ENCODE results near the gene BCR.

BCR gene

GRCh38 chr22:23250785-23251363 lies 70.6 kb downstream of the BCR start:
- no peak overlapping the region for H3K27ac ChIP-seq (ENCODE audit: low read depth, low read length)
- H3K36me3 ChIP-seq (ENCODE audit: control insufficient read depth in 1 of 2, insufficient read depth in 2 of 2, low read length in 2 of 2) = peaks cover 21 to 28% of the 10 kb centered on the region in 2 experiments
- no peak overlapping the region for H2AK5ac ChIP-seq (ENCODE audit: low read length)
- H3K4ac ChIP-seq (ENCODE audit: low read depth, low read length) = peak overlapping the region; percentile 19
- H2BK12ac ChIP-seq (ENCODE audit: low read length) = no peak overlapping the region
- H4K8ac ChIP-seq (ENCODE audit: low read depth, low read length) = no peak overlapping the region
- H3K79me1 ChIP-seq (ENCODE audit: low read length) = no peaks in the 10 kb centered on the region
- WGBS (ENCODE audit: extremely low coverage, insufficient coverage, insufficient read length) = no CpG with 5 or more reads among the region's 14 CpGs
- H3K79me2 ChIP-seq (ENCODE audit: control insufficient read depth, insufficient read depth, low read length, poor library complexity) = peaks cover 19% of the 10 kb centered on the region
- H3K23ac ChIP-seq (ENCODE audit: low read length) = no peak overlapping the region
- H3K9ac ChIP-seq (ENCODE audit: low read length) = no peak overlapping the region
- H3K27me3 ChIP-seq (ENCODE audit: insufficient read depth, low read length) = no peaks in the 10 kb centered on the region
- H4K12ac ChIP-seq (ENCODE audit: low read depth, low read length) = no peak overlapping the region
- no peak overlapping the region for H2BK5ac ChIP-seq (ENCODE audit: low read depth, low read length, poor library complexity)
- H2BK120ac ChIP-seq (ENCODE audit: insufficient read depth, low read length, poor library complexity) = no peak overlapping the region
- H2AFZ ChIP-seq (ENCODE audit: insufficient read depth, low read length, poor library complexity) = no peak overlapping the region
- DNase-seq = no peak
- peak overlapping the region; percentile 44 for H3K18ac ChIP-seq (ENCODE audit: low read length)
- H3K4me1 ChIP-seq (ENCODE audit: control insufficient read depth in 1 of 2, insufficient read depth in 2 of 2, low read length in 2 of 2) = peaks cover 23 to 25% of the 10 kb centered on the region in 2 experiments
- H3K9me3 ChIP-seq (ENCODE audit: insufficient read depth, low read depth, low read length) = no peaks in the 10 kb centered on the region
- no peak overlapping the region for H3K14ac ChIP-seq (ENCODE audit: low read length)
- no peak overlapping the region for H4K91ac ChIP-seq (ENCODE audit: low read depth, low read length)
- H3K4me2 ChIP-seq (ENCODE audit: low read length) = no peak overlapping the region
- H3K4me3 ChIP-seq (ENCODE audit: low read depth, low read length) = no peak overlapping the region

- Histone ChIP-seq H4K91ac (ENCODE audit: low read depth, low read length) (no peak overlapping the region), H3K4me1 (ENCODE audit: control insufficient read depth in 1 of 2, insufficient read depth in 2 of 2, low read length in 2 of 2) (peaks cover 22 to 23% of the 10 kb centered on the region in 2 experiments), H3K9me3 (ENCODE audit: insufficient read depth, low read depth, low read length) (no peaks in the 10 kb centered on the region), H3K27ac (ENCODE audit: low read depth, low read length) (no peak overlapping the region), H4K12ac (ENCODE audit: low read depth, low read length) (no peak overlapping the region), H3K4me2 (ENCODE audit: low read length) (no peak overlapping the region), H3K4me3 (ENCODE audit: low read depth, low read length) (no peak overlapping the region), H3K14ac (ENCODE audit: low read length) (no peak overlapping the region), H2BK120ac (ENCODE audit: insufficient read depth, low read length, poor library complexity) (no peak overlapping the region), H3K18ac (ENCODE audit: low read length) (peak overlapping the region; percentile 44), H2AFZ (ENCODE audit: insufficient read depth, low read length, poor library complexity) (no peak overlapping the region), H3K4ac (ENCODE audit: low read depth, low read length) (no peak overlapping the region), H3K79me2 (ENCODE audit: control insufficient read depth, insufficient read depth, low read length, poor library complexity) (peaks cover 17% of the 10 kb centered on the region), H3K79me1 (ENCODE audit: low read length) (no peaks in the 10 kb centered on the region), H3K23ac (ENCODE audit: low read length) (no peak overlapping the region), H3K36me3 (ENCODE audit: control insufficient read depth in 1 of 2, insufficient read depth in 2 of 2, low read length in 2 of 2) (peaks cover 27 to 33% of the 10 kb centered on the region in 2 experiments), H2AK5ac (ENCODE audit: low read length) (no peak overlapping the region), H2BK12ac (ENCODE audit: low read length) (no peak overlapping the region), H2BK5ac (ENCODE audit: low read depth, low read length, poor library complexity) (no peak overlapping the region), H4K8ac (ENCODE audit: low read depth, low read length) (no peak overlapping the region), H3K27me3 (ENCODE audit: insufficient read depth, low read length) (no peaks in the 10 kb centered on the region), H3K9ac (ENCODE audit: low read length) (no peak overlapping the region)
- no CpG with 5 or more reads among the region's 8 CpGs for whole genome bisulfite sequencing (ENCODE audit: extremely low coverage, insufficient coverage, insufficient read length)
- DNase-seq = peak; percentile 11 to 29
These were observed 71.3 kb downstream of the BCR start for GRCh38 chr22:23251445-23252093.

GRCh38 chr22:23253475-23254055 lies 73.3 kb downstream of the BCR start:
- no peak overlapping the region for H4K12ac ChIP-seq (ENCODE audit: low read depth, low read length)
- H3K4me2 ChIP-seq (ENCODE audit: low read length) = no peak overlapping the region
- H4K8ac ChIP-seq (ENCODE audit: low read depth, low read length) = no peak overlapping the region
- no peak overlapping the region for H2BK5ac ChIP-seq (ENCODE audit: low read depth, low read length, poor library complexity)
- H3K23ac ChIP-seq (ENCODE audit: low read length) = no peak overlapping the region
- no peaks in the 10 kb centered on the region for H3K79me1 ChIP-seq (ENCODE audit: low read length)
- no peaks in the 10 kb centered on the region for H3K27me3 ChIP-seq (ENCODE audit: insufficient read depth, low read length)
- H3K4me3 ChIP-seq (ENCODE audit: low read depth, low read length) = peak overlapping the region; percentile 33
- H4K91ac ChIP-seq (ENCODE audit: low read depth, low read length) = no peak overlapping the region
- H3K36me3 ChIP-seq (ENCODE audit: control insufficient read depth in 1 of 2, insufficient read depth in 2 of 2, low read length in 2 of 2) = peaks cover 39 to 49% of the 10 kb centered on the region in 2 experiments
- H3K4me1 ChIP-seq (ENCODE audit: control insufficient read depth in 1 of 2, insufficient read depth in 2 of 2, low read length in 2 of 2) = peaks cover 20 to 22% of the 10 kb centered on the region in 2 experiments
- peaks cover 15% of the 10 kb centered on the region for H3K79me2 ChIP-seq (ENCODE audit: control insufficient read depth, insufficient read depth, low read length, poor library complexity)
- no peak overlapping the region for H2AK5ac ChIP-seq (ENCODE audit: low read length)
- H2BK12ac ChIP-seq (ENCODE audit: low read length) = no peak overlapping the region
- no peak overlapping the region for H2AFZ ChIP-seq (ENCODE audit: insufficient read depth, low read length, poor library complexity)
- no peak overlapping the region for H3K18ac ChIP-seq (ENCODE audit: low read length)
- H3K14ac ChIP-seq (ENCODE audit: low read length) = no peak overlapping the region
- no peak for DNase-seq
- no peaks in the 10 kb centered on the region for H3K9me3 ChIP-seq (ENCODE audit: insufficient read depth, low read depth, low read length)
- no CpG with 5 or more reads among the region's 19 CpGs for WGBS (ENCODE audit: extremely low coverage, insufficient coverage, insufficient read length)
- no peak overlapping the region for H3K9ac ChIP-seq (ENCODE audit: low read length)
- no peak overlapping the region for H3K4ac ChIP-seq (ENCODE audit: low read depth, low read length)
- H3K27ac ChIP-seq (ENCODE audit: low read depth, low read length) = no peak overlapping the region
- H2BK120ac ChIP-seq (ENCODE audit: insufficient read depth, low read length, poor library complexity) = no peak overlapping the region

GRCh38 chr22:23255506-23256170 lies 75.3 kb downstream of the BCR start:
- H3K14ac ChIP-seq (ENCODE audit: low read length) = no peak overlapping the region
- no peak overlapping the region for H3K27ac ChIP-seq (ENCODE audit: low read depth, low read length)
- H4K12ac ChIP-seq (ENCODE audit: low read depth, low read length) = no peak overlapping the region
- H3K4me1 ChIP-seq (ENCODE audit: control insufficient read depth in 1 of 2, insufficient read depth in 2 of 2, low read length in 2 of 2) = peaks cover 9% of the 10 kb centered on the region in 2 experiments
- peaks cover 45 to 57% of the 10 kb centered on the region in 2 experiments for H3K36me3 ChIP-seq (ENCODE audit: control insufficient read depth in 1 of 2, insufficient read depth in 2 of 2, low read length in 2 of 2)
- H3K27me3 ChIP-seq (ENCODE audit: insufficient read depth, low read length) = no peaks in the 10 kb centered on the region
- no peak overlapping the region for H4K8ac ChIP-seq (ENCODE audit: low read depth, low read length)
- H3K23ac ChIP-seq (ENCODE audit: low read length) = no peak overlapping the region
- H3K4me2 ChIP-seq (ENCODE audit: low read length) = no peak overlapping the region
- H3K9ac ChIP-seq (ENCODE audit: low read length) = no peak overlapping the region
- H3K4ac ChIP-seq (ENCODE audit: low read depth, low read length) = no peak overlapping the region
- H4K91ac ChIP-seq (ENCODE audit: low read depth, low read length) = no peak overlapping the region
- H3K79me1 ChIP-seq (ENCODE audit: low read length) = no peaks in the 10 kb centered on the region
- H2AK5ac ChIP-seq (ENCODE audit: low read length) = no peak overlapping the region
- H2BK5ac ChIP-seq (ENCODE audit: low read depth, low read length, poor library complexity) = no peak overlapping the region
- peaks cover 9% of the 10 kb centered on the region for H3K79me2 ChIP-seq (ENCODE audit: control insufficient read depth, insufficient read depth, low read length, poor library complexity)
- H3K9me3 ChIP-seq (ENCODE audit: insufficient read depth, low read depth, low read length) = no peaks in the 10 kb centered on the region
- no peak overlapping the region for H2AFZ ChIP-seq (ENCODE audit: insufficient read depth, low read length, poor library complexity)
- no peak overlapping the region for H3K18ac ChIP-seq (ENCODE audit: low read length)
- no peak for DNase-seq
- H3K4me3 ChIP-seq (ENCODE audit: low read depth, low read length) = no peak overlapping the region
- no CpG with 5 or more reads among the region's 8 CpGs for whole genome bisulfite sequencing (ENCODE audit: extremely low coverage, insufficient coverage, insufficient read length)
- no peak overlapping the region for H2BK12ac ChIP-seq (ENCODE audit: low read length)
- H2BK120ac ChIP-seq (ENCODE audit: insufficient read depth, low read length, poor library complexity) = no peak overlapping the region

Data from trophoblast cell (in vitro differentiated cells and primary cell).